ENCODE results near the gene BRD1. TPM values are rescaled to one million over a fixed set of nuclear protein-coding genes. Genes with fewer than 3 reads are reported as not detected.

BRD1 gene
- total and polyA plus RNA-seq, 8 donors, result 27.4 to 50.3 (median 37.9) TPM

- Histone ChIP-seq H3K4me3 (no peak overlapping the region), H3K36me3 (no peaks in the 10 kb centered on the region), H3K4me1 (peaks cover 19 to 44% of the 10 kb centered on the region in 2 donors), H3K27ac (no peak overlapping the region), H3K27me3 (no peaks in the 10 kb centered on the region), H3K9me3 (no peaks in the 10 kb centered on the region)
- ATAC-seq, result no peak
- no peak for TF ChIP-seq CTCF (IDR thresholded peaks at IDR 0.05)
- no peak for DNase-seq
- intact Hi-C loops (cut with DNase I), result no loop called here
These were observed 31.2 kb upstream of the BRD1 start for GRCh38 chr22:49858827-49859226.

- DNase-seq, result no peak
- no peak overlapping the region for H3K27ac ChIP-seq
- no peak for TF ChIP-seq CTCF (IDR thresholded peaks at IDR 0.05)
- intact Hi-C loops (cut with DNase I), result no loop called here
- no peaks in the 10 kb centered on the region for H3K27me3 ChIP-seq
- no peak for ATAC-seq
- no peaks in the 10 kb centered on the region for H3K36me3 ChIP-seq
- no peaks in the 10 kb centered on the region for H3K9me3 ChIP-seq
- H3K4me3 ChIP-seq, result no peak overlapping the region
- H3K4me1 ChIP-seq, result peaks cover 16 to 46% of the 10 kb centered on the region in 2 donors
These were observed 29.3 kb upstream of the BRD1 start for GRCh38 chr22:49856766-49857618.

DNA sequence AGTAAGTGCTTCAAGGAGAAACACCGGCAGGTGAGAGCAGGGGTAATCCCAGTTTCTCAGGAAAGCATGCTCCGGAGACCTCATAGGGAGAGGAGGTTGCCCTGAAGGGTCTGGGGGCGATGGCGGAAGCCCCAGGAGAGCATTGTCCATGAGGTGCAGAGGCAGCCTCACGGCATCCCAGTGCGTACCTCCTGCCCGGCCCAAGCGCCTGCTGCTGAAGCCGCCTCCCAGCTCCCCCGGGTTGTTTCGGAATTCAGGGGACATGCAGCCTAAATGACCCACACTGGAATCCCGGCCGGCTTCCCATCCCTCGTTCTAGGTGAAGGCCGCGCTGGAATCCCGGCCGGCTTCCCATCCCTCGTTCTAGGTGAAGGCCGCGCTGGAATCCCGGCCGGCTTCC, 28.7 kb upstream of the BRD1 start:
- no peaks in the 10 kb centered on the region for H3K27me3 ChIP-seq
- intact Hi-C loops (cut with DNase I), result no loop called here
- H3K4me1 ChIP-seq, result peaks cover 16 to 41% of the 10 kb centered on the region in 2 donors
- no peak overlapping the region for H3K4me3 ChIP-seq
- no peak for TF ChIP-seq CTCF (IDR thresholded peaks at IDR 0.05)
- no peaks in the 10 kb centered on the region for H3K36me3 ChIP-seq
- no peak for ATAC-seq
- DNase-seq, result no peak
- H3K9me3 ChIP-seq, result no peaks in the 10 kb centered on the region
- H3K27ac ChIP-seq, result no peak overlapping the region

DNA sequence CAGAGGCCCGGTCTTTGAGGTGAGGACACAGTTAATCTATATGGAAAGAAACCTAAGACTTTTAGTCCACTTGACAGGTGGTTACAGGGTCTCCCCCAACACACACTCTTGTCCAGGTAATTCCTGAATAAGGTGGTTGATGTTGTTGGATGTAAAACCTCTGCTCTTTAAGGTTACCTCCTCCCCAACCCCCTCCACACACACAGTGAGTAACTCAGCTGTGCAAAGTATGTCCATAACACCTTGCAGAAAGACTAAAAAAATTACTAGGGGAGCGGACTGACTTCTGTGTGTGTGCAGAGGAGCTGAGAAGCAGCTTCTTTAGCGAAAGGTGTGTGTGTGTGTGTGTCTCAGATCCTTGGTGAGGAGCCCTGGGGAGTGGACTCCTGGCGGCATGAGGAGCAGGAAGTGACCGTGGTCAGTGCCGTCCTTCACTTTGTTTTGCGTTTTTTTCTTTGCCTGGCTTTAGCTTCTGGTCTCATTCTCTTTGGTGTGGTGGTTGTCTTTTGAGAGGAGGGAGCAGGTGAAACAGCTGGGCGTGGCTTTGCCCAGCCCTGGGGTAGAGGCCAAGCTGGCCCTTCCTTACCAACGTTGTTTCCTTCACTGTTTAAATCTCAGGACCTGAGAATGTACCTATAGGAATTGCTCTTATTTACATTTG, 27.7 kb upstream of the BRD1 start:
- H3K27ac ChIP-seq, result peak overlapping the region; percentile 63 to 77
- intact Hi-C loops (cut with DNase I), result no loop called here
- H3K4me3 ChIP-seq, result peak overlapping the region in 1 of 2 donors; percentile 74
- no peak for TF ChIP-seq CTCF (IDR thresholded peaks at IDR 0.05)
- no peaks in the 10 kb centered on the region for H3K36me3 ChIP-seq
- no peaks in the 10 kb centered on the region for H3K9me3 ChIP-seq
- peaks cover 0 to 4% of the 10 kb centered on the region in 2 donors for H3K27me3 ChIP-seq
- peak; percentile 2 for ATAC-seq
- DNase-seq, result no peak
- peaks cover 16 to 37% of the 10 kb centered on the region in 2 donors for H3K4me1 ChIP-seq
